HEK293T (cell line): ENCODE data around the gene GIMAP4.
"Not testable (repeated sequence)": the region's sequence is repeated elsewhere in the genome, so short reads cannot be mapped to it uniquely, and the experiment has no call there.

ENCODE experiments used
- SP1 ChIP-seq: fragments of 450-650 bp; IDR thresholded peaks from 2 replicates; pipeline ENCODE4 v1.6.1; 2017
- SUZ12 ChIP-seq: fragments of 450-650 bp; IDR thresholded peaks from 2 replicates; pipeline ENCODE4 v1.6.1; 2016; ENCODE audit warnings: mild to moderate bottlenecking
- ZNF384 ChIP-seq: fragments of 450-650 bp; IDR thresholded peaks from 2 replicates; pipeline ENCODE4 v1.6.1; 2016

DNA sequence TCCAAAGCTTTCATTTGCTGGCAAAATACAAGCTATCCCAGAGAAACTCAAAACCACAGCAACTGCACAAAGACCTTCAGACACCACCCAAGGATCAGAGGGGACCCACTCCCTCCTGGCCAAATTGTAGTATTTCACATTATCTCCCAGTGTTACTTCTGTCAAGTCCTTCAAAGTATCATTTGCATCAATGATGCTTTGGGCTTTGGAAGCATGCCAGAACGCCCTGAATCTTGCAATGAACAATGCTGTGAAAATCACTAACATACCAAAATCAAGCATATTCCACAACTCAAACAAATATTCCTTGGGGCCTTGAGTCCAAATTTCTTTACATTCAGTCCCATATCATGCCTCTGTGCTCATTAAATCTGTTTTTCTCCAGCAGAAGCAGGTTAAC lies 47.2 kb downstream of the GIMAP4 start:
- TF ChIP-seq ZNF384, SUZ12, SP1: not testable (repeated sequence)
